Transverse colon (tissue), 4 donors: ENCODE measurements around the gene UGT8. TPM values are rescaled to one million over a fixed set of nuclear protein-coding genes. Genes with fewer than 3 reads are reported as not detected.

Source experiments
- DNase-seq: peaks from one replicate; pipeline ENCODE4 v3.0.0-alpha.2; 2019
- H3K27ac ChIP-seq, 4 donors: fragments of 200-600 bp; sonication (generic); 2 replicates each; pipeline ENCODE4 v1.5.1; 2016 to 2018; ENCODE audit warnings: inconsistent platforms in 4 of 4
- H3K27me3 ChIP-seq: fragments of 200-600 bp; sonication (generic); 2 replicates; pipeline ENCODE4 v1.5.1; 2017; ENCODE audit warnings: inconsistent platforms
- H3K36me3 ChIP-seq, 4 donors: fragments of 200-600 bp; sonication (generic); 2 replicates each; pipeline ENCODE4 v1.5.1; 2017 to 2019; ENCODE audit warnings: inconsistent platforms in 4 of 4
- H3K4me1 ChIP-seq, 4 donors: fragments of 200-600 bp; sonication (generic); 2 replicates each; pipeline ENCODE4 v1.5.1; 2017 to 2020; ENCODE audit warnings: inconsistent platforms in 4 of 4
- H3K4me3 ChIP-seq, 4 donors: fragments of 200-600 bp; sonication (generic); 1 replicate in 1 of 4; 2 replicates in 3 of 4; pipeline versions ENCODE4 v1.5.1 to v1.6.1; 2017 to 2019; ENCODE audit warnings: inconsistent platforms in 4 of 4
- H3K9me3 ChIP-seq, 2 donors: fragments of 200-600 bp; sonication (generic); 2 replicates each; pipeline ENCODE4 v1.5.1; 2017 to 2019; ENCODE audit warnings: inconsistent platforms in 2 of 2
- EP300 ChIP-seq: sonication (generic); formaldehyde crosslinking; IDR thresholded peaks from one replicate; pipeline ENCODE4 v1.6.1; 2017; ENCODE audit warnings: antibody characterized with exemption, low read depth
- POLR2A ChIP-seq: fragments of 450-650 bp; IDR thresholded peaks from one replicate; pipeline ENCODE4 v1.6.1; 2016; ENCODE audit warnings: antibody characterized with exemption, mild to moderate bottlenecking, moderate library complexity
- POLR2AphosphoS5 ChIP-seq, 3 donors: sonication (generic); formaldehyde crosslinking; IDR thresholded peaks; one replicate each; pipeline ENCODE4 v1.6.1; 2016; ENCODE audit warnings: antibody characterized with exemption in 3 of 3
- whole genome bisulfite sequencing, 2 donors: methylation state at CpG; one replicate each; pipeline ENCODE4 v1.1.5; 2018; ENCODE audit warnings: low coverage in 1 of 2; 5-methylcytosine and 5-hydroxymethylcytosine counted together
- in situ Hi-C, 4 donors: fragments of 200-750 bp; cut with MboI; loops; one replicate each; pipeline versions ENCODE4 v1.15.0 to v1.15.1; 2017; ENCODE audit warnings: low sequenced_read_pairs in 3 of 4, low pct_ligation_motif_present in 1 of 4, low pct_unique_long_range_greater_than_20kb in 1 of 4
- intact Hi-C: fragments of 100-400 bp; cut with DNase I; formaldehyde crosslinking; loops from one replicate; pipeline ENCODE4 v1.15.1; 2023; ENCODE audit warnings: low total_unique reads
- total RNA-seq, 4 donors: library from RNA; depleted of rRNA; stranded (reverse); fragments of >200 nt; gene quantifications; one replicate each; pipeline ENCODE4 v1.1.0, GENCODE V29; 2016
- TF ChIP-seq, protein P1 (sequence below), 5 experiments: fragments of 200-600 bp in 3 of 5; fragments of 450-650 bp in 2 of 5; sonication (generic) in 3 of 5; IDR thresholded peaks; 1 replicate in 2 of 5; 2 replicates in 3 of 5; pipeline ENCODE4 v1.5.1; 2016 to 2017; ENCODE audit warnings: antibody characterized with exemption in 5 of 5, inconsistent platforms in 3 of 5, mild to moderate bottlenecking in 2 of 5, moderate library complexity in 1 of 5

UGT8 gene
- total RNA-seq, 4 donors from 2014 or later = 41.0 to 63.6 (median 55.7) TPM

GRCh38 chr4:114562176-114562904, 36.3 kb upstream of the UGT8 start:
- H3K27ac ChIP-seq = peak overlapping the region; percentile 0 to 79 (median 58)
- no peak for DNase-seq
- in situ Hi-C loops = no loop called here

GRCh38 chr4:114563536-114564315, 34.9 kb upstream of the UGT8 start:
- no peak overlapping the region for H3K4me3 ChIP-seq

More at GRCh38 chr4:114562176-114562904, 36.3 kb upstream of the UGT8 start:
- intact Hi-C loops = loop anchor here (10.0 kb wide), 1 partner anchor 72 kb away; no protein-coding TSS in a partner anchor
- H3K4me3 ChIP-seq = no peak overlapping the region
- H3K4me1 ChIP-seq = peaks cover 0 to 25% (median 15%) of the 10 kb centered on the region in 4 donors
- TF ChIP-seq POLR2A = no peak
- TF ChIP-seq, protein P1, sequence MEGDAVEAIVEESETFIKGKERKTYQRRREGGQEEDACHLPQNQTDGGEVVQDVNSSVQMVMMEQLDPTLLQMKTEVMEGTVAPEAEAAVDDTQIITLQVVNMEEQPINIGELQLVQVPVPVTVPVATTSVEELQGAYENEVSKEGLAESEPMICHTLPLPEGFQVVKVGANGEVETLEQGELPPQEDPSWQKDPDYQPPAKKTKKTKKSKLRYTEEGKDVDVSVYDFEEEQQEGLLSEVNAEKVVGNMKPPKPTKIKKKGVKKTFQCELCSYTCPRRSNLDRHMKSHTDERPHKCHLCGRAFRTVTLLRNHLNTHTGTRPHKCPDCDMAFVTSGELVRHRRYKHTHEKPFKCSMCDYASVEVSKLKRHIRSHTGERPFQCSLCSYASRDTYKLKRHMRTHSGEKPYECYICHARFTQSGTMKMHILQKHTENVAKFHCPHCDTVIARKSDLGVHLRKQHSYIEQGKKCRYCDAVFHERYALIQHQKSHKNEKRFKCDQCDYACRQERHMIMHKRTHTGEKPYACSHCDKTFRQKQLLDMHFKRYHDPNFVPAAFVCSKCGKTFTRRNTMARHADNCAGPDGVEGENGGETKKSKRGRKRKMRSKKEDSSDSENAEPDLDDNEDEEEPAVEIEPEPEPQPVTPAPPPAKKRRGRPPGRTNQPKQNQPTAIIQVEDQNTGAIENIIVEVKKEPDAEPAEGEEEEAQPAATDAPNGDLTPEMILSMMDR (IDR thresholded peaks at IDR 0.05) = no peak
- H3K9me3 ChIP-seq = peaks cover 6 to 17% of the 10 kb centered on the region in 2 donors
- no peaks in the 10 kb centered on the region for H3K27me3 ChIP-seq
- 5 to 8% methylated on average over 2 of the region's 2 CpGs for WGBS, 2 donors
- no peaks in the 10 kb centered on the region for H3K36me3 ChIP-seq

GRCh38 chr4:114577386-114577785, 21.2 kb upstream of the UGT8 start:
- Histone ChIP-seq H3K27ac (no peak overlapping the region), H3K4me3 (no peak overlapping the region), H3K27me3 (no peaks in the 10 kb centered on the region), H3K36me3 (no peaks in the 10 kb centered on the region), H3K4me1 (peaks cover 0 to 7% (median 3%) of the 10 kb centered on the region in 4 donors), H3K9me3 (peaks cover 6% of the 10 kb centered on the region in 2 donors)
- TF ChIP-seq POLR2AphosphoS5 (IDR thresholded peaks at IDR 0.05) (no peak), EP300 (no peak), POLR2A (no peak)
- TF ChIP-seq, protein P1 (IDR thresholded peaks at IDR 0.05) = no peak
- intact Hi-C loops = no loop called here
- in situ Hi-C loops = no loop called here
- no peak for DNase-seq
- WGBS, 2 donors = 62 to 73% methylated on average over 2 of the region's 2 CpGs

More at GRCh38 chr4:114563536-114564315, 34.9 kb upstream of the UGT8 start:
- in situ Hi-C loops = no loop called here
- intact Hi-C loops = loop anchor here (10.0 kb wide), 1 partner anchor 71 kb away; no protein-coding TSS in a partner anchor
- Histone ChIP-seq H3K27ac (peak overlapping the region; percentile 48 to 79 (median 72)), H3K27me3 (no peaks in the 10 kb centered on the region), H3K36me3 (no peaks in the 10 kb centered on the region), H3K4me1 (peaks cover 0 to 25% (median 15%) of the 10 kb centered on the region in 4 donors), H3K9me3 (peaks cover 0 to 6% of the 10 kb centered on the region in 2 donors)
- DNase-seq = no peak
- TF ChIP-seq EP300 (no peak), POLR2A (no peak), POLR2AphosphoS5 (IDR thresholded peaks at IDR 0.05) (no peak)
- TF ChIP-seq, protein P1 (IDR thresholded peaks at IDR 0.05) = no peak
- 38 to 55% methylated on average over 2 to 5 of the region's 5 CpGs for WGBS, 2 donors

DNA sequence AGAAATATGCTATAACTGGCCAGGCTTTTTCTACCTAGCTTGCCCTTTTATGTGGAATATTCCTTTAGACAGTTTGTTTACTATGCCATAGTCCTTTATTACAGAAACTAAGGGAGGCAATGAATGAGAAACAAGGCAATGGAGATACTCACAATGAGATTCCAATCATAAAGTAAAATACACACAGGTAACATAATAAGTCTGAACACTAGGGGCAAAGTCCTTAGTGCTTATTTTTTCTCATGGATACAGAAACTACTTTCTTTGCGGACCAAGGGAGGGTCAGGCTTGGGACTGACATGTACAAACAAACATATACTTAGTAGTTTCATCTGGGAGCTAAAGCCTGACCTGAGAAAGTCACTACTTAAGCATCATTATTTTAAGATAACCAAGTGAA, 16.0 kb upstream of the UGT8 start:
- no peak for DNase-seq
- TF ChIP-seq, protein P1 (IDR thresholded peaks at IDR 0.05) = peak; percentile 7 to 49 (median 28)
- no peak for TF ChIP-seq POLR2A
- in situ Hi-C loops = no loop called here
- H3K4me1 ChIP-seq = peaks cover 0 to 16% (median 6%) of the 10 kb centered on the region in 4 donors
- H3K9me3 ChIP-seq = peaks cover 6% of the 10 kb centered on the region in 2 donors
- H3K4me3 ChIP-seq = no peak overlapping the region
- 58 to 60% methylated on average over 1 of the region's 1 CpG for WGBS, 2 donors
- H3K36me3 ChIP-seq = no peaks in the 10 kb centered on the region
- H3K27ac ChIP-seq = peak overlapping the region; percentile 45 to 68 (median 62)
- H3K27me3 ChIP-seq = no peaks in the 10 kb centered on the region
- intact Hi-C loops = no loop called here
